Keratinocyte (primary cell): ENCODE measurements around the gene NTN1. TPM values are rescaled to one million over a fixed set of nuclear protein-coding genes. Genes with fewer than 3 reads are reported as not detected.
"Not testable (repeated sequence)": the region's sequence is repeated elsewhere in the genome, so short reads cannot be mapped to it uniquely, and the experiment has no call there.

Experiments
- DNase-seq: peaks from one replicate; pipeline ENCODE4 v3.0.0-alpha.2; 2011; ENCODE audit warnings: low read depth, missing footprints, low spot score
- FAIRE-seq: peaks from 2 replicates; lab custom pipeline; 2011; peaks lifted over from hg19 to GRCh38; lab: Jason Lieb, UNC
- H2AFZ ChIP-seq: 2 replicates; pipeline ENCODE4 v1.6.0; 2012; ENCODE audit warnings: low read length, control low read depth, inconsistent platforms; ENCODE audit not compliant: control insufficient read depth
- H3K27ac ChIP-seq: 2 replicates; pipeline ENCODE4 v1.5.1; 2011; ENCODE audit warnings: low read length; ENCODE audit not compliant: control insufficient read depth, insufficient read depth
- H3K27me3 ChIP-seq: 3 replicates; pipeline ENCODE4 v1.6.0; 2011; ENCODE audit warnings: low read length; ENCODE audit not compliant: control insufficient read depth, insufficient read depth; ENCODE audit errors: extremely low read depth
- H3K36me3 ChIP-seq, 2 experiments: 2 replicates in 1 of 2; 3 replicates in 1 of 2; pipeline ENCODE4 v1.5.1; 2011; ENCODE audit warnings: low read length in 2 of 2, mild to moderate bottlenecking in 1 of 2; ENCODE audit not compliant: control insufficient read depth in 2 of 2, insufficient read depth in 2 of 2; ENCODE audit errors: extremely low read depth in 1 of 2
- H3K4me1 ChIP-seq: 3 replicates; pipeline ENCODE4 v1.5.1; 2011; ENCODE audit warnings: low read length; ENCODE audit not compliant: control insufficient read depth, insufficient read depth; ENCODE audit errors: extremely low read depth
- H3K4me2 ChIP-seq: 3 replicates; pipeline ENCODE4 v1.6.0; 2011; ENCODE audit warnings: low read depth, low read length; ENCODE audit not compliant: control insufficient read depth, insufficient read depth; ENCODE audit errors: extremely low read depth
- H3K4me3 ChIP-seq, 3 experiments: fragments of 200-600 bp in 1 of 3; sonication (generic) in 1 of 3; 2 replicates in 2 of 3; 3 replicates in 1 of 3; pipeline ENCODE4 v1.5.1; 2011 to 2016; ENCODE audit warnings: low read length in 3 of 3, mild to moderate bottlenecking in 3 of 3, control low read depth in 2 of 3, inconsistent platforms in 1 of 3, low read depth in 1 of 3, mixed read lengths in 1 of 3, mixed run types in 1 of 3, moderate library complexity in 1 of 3; ENCODE audit not compliant: control insufficient read depth in 2 of 3, insufficient read depth in 2 of 3; ENCODE audit errors: extremely low read depth in 1 of 3
- H3K79me2 ChIP-seq: 2 replicates; pipeline ENCODE4 v1.6.0; 2012; ENCODE audit warnings: low read length; ENCODE audit not compliant: control insufficient read depth, insufficient read depth
- H3K9ac ChIP-seq: 3 replicates; pipeline ENCODE4 v1.6.0; 2011; ENCODE audit warnings: low read length; ENCODE audit not compliant: control insufficient read depth, insufficient read depth; ENCODE audit errors: extremely low read depth
- H3K9me1 ChIP-seq: 3 replicates; pipeline ENCODE4 v1.6.0; 2011; ENCODE audit warnings: low read length; ENCODE audit not compliant: control insufficient read depth, insufficient read depth; ENCODE audit errors: extremely low read depth
- H3K9me3 ChIP-seq: 2 replicates; pipeline ENCODE4 v1.5.1; 2012; ENCODE audit warnings: low read depth, low read length; ENCODE audit not compliant: control insufficient read depth
- H4K20me1 ChIP-seq: 3 replicates; pipeline ENCODE4 v1.6.0; 2011; ENCODE audit warnings: low read length; ENCODE audit not compliant: control insufficient read depth, insufficient read depth; ENCODE audit errors: extremely low read depth
- EZH2 ChIP-seq: IDR thresholded peaks from one replicate; pipeline ENCODE4 v1.6.1; 2012; ENCODE audit warnings: inconsistent platforms, mild to moderate bottlenecking, low read length, moderate library complexity
- dilution Hi-C: fragments of 300-500 bp; cut with MboI; formaldehyde crosslinking; loops from one replicate; pipeline ENCODE4 v1.7.0; 2020; ENCODE audit warnings: low sequenced_read_pairs; ENCODE audit not compliant: extremely low pct_ligation_motif_present
- polyA plus RNA-seq, 5 experiments: library from polyadenylated mRNA; depleted of rRNA in 3 of 5; stranded (reverse) in 3 of 5; stranded (forward) in 1 of 5; unstranded in 1 of 5; fragments of >200 nt; gene quantifications; 1 replicate in 1 of 5; 2 replicates in 3 of 5; 3 replicates in 1 of 5; pipeline versions ENCODE4 v1.2.1 to v1.2.3, GENCODE V29; 2011 to 2012; ENCODE audit warnings: missing spikeins in 2 of 5, low read depth in 1 of 5, low replicate concordance in 1 of 5
- TF ChIP-seq, protein P1 (sequence below), 3 experiments: IDR thresholded peaks in 1 of 3; conservative IDR thresholded peaks in 1 of 3; optimal IDR thresholded peaks in 1 of 3; 2 replicates in 2 of 3; 3 replicates in 1 of 3; pipeline versions ENCODE3 to v1.5.1; 2011; ENCODE audit warnings: low read length in 3 of 3, mild to moderate bottlenecking in 3 of 3, moderate library complexity in 2 of 3, control low read depth in 1 of 3, inconsistent platforms in 1 of 3; ENCODE audit not compliant: insufficient read depth in 2 of 3; ENCODE audit errors: extremely low read depth in 1 of 3

The NTN1 gene
- polyA plus RNA-seq, 1 donor (not counting 4 experiments of a cell fraction or from before 2014, with no cell fraction given) = 0.10 TPM

DNA sequence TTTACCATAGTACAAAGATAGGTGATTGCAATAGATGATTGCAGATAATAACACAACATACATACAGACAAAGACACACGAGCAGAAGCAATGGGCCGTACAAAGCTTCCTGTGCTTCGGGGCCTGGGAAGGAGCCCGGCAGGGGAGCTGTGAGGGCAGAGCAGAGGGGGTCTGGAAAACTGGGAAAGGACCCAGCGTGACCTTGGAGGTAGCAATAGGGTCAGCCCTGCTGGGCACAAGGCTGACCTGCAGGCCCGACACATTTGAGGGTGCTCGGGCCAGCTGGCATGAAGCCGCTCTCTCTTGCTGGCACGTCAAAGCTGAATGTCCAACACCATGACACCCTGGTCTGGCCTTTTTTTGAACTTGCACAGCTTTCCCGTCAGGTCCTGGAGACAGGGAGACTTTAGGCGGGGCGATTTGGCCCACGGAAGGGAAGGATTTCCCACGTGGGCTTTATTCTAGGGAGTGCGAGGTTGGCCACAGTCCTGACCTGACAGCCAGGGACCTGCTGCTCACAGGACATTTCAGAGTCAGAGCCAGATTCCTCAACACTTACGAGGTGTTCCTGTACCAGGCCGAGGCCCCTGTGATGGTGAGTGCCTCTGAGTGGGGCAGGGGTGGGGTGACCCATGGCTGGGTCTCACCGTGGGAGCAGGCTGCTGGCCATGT lies 83.2 kb downstream of the NTN1 start:
- dilution Hi-C loops = no loop called here
- no peak overlapping the region for H3K4me2 ChIP-seq
- no peak overlapping the region for H3K27ac ChIP-seq
- H3K27me3 ChIP-seq = no peaks in the 10 kb centered on the region
- no peaks in the 10 kb centered on the region for H3K9me1 ChIP-seq
- H3K36me3 ChIP-seq = no peaks in the 10 kb centered on the region
- no peak overlapping the region for H3K9ac ChIP-seq
- H4K20me1 ChIP-seq = no peaks in the 10 kb centered on the region
- DNase-seq (no peak), FAIRE-seq (no peak)
- H3K4me3 ChIP-seq = no peak overlapping the region
- no peaks in the 10 kb centered on the region for H3K79me2 ChIP-seq
- no peak overlapping the region for H2AFZ ChIP-seq
- no peaks in the 10 kb centered on the region for H3K4me1 ChIP-seq
- H3K9me3 ChIP-seq = no peaks in the 10 kb centered on the region
- TF ChIP-seq, protein P1, sequence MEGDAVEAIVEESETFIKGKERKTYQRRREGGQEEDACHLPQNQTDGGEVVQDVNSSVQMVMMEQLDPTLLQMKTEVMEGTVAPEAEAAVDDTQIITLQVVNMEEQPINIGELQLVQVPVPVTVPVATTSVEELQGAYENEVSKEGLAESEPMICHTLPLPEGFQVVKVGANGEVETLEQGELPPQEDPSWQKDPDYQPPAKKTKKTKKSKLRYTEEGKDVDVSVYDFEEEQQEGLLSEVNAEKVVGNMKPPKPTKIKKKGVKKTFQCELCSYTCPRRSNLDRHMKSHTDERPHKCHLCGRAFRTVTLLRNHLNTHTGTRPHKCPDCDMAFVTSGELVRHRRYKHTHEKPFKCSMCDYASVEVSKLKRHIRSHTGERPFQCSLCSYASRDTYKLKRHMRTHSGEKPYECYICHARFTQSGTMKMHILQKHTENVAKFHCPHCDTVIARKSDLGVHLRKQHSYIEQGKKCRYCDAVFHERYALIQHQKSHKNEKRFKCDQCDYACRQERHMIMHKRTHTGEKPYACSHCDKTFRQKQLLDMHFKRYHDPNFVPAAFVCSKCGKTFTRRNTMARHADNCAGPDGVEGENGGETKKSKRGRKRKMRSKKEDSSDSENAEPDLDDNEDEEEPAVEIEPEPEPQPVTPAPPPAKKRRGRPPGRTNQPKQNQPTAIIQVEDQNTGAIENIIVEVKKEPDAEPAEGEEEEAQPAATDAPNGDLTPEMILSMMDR (optimal IDR thresholded peaks at IDR 0.05 in 1 of 3, IDR thresholded peaks at IDR 0.05 in 1 of 3, conservative IDR thresholded peaks at IDR 0.05 in 1 of 3; ENCODE audit: extremely low read depth in 1 of 3, insufficient read depth in 2 of 3, low read length in 3 of 3) = no peak
- TF ChIP-seq EZH2 = no peak

- Histone ChIP-seq H3K9me3 (no peaks in the 10 kb centered on the region), H3K36me3 (no peaks in the 10 kb centered on the region), H3K27ac (no peak overlapping the region), H3K79me2 (no peaks in the 10 kb centered on the region), H3K9ac (no peak overlapping the region), H2AFZ (no peak overlapping the region), H3K9me1 (no peaks in the 10 kb centered on the region), H4K20me1 (no peaks in the 10 kb centered on the region), H3K27me3 (no peaks in the 10 kb centered on the region), H3K4me2 (no peak overlapping the region), H3K4me1 (no peaks in the 10 kb centered on the region), H3K4me3 (no peak overlapping the region)
- dilution Hi-C loops = no loop called here
- FAIRE-seq (no peak), DNase-seq (no peak)
- TF ChIP-seq EZH2 = no peak
- TF ChIP-seq, protein P1 (optimal IDR thresholded peaks at IDR 0.05 in 1 of 3, IDR thresholded peaks at IDR 0.05 in 1 of 3, conservative IDR thresholded peaks at IDR 0.05 in 1 of 3; ENCODE audit: extremely low read depth in 1 of 3, insufficient read depth in 2 of 3, low read length in 3 of 3) = no peak
Observed at GRCh38 chr17:9105068-9105868, 84.0 kb downstream of the NTN1 start.

DNA sequence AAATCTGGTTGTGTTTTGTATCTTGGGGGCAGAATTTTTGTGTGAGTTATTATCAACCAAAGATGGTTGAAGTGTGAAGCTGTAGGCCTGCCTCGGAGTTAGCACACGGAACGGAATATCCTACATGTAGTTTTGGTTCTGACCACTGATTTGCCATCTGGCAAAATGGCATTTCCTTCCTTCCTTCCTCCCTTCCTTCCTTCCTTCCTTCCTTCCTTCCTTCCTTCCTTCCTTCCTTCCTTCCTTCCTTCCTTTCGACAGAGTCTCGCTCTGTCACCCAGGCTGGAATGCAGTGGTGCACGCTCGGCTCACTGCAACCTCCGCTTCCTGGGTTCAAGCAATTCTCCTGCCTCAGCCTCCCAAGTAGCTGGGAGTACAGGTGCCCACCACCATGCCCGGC lies 85.0 kb downstream of the NTN1 start:
- H3K9me1 ChIP-seq, H3K27ac ChIP-seq, DNase-seq, H3K4me3 ChIP-seq, dilution Hi-C loops, H3K4me1 ChIP-seq, H4K20me1 ChIP-seq, H3K36me3 ChIP-seq, H3K79me2 ChIP-seq, H3K27me3 ChIP-seq, H2AFZ ChIP-seq, H3K9ac ChIP-seq, H3K9me3 ChIP-seq, FAIRE-seq, H3K4me2 ChIP-seq: not testable (repeated sequence)
